Measurements from ENCODE around the gene TRIM62.

TRIM62 gene

GRCh38 chr1:33180226-33180910, 1.5 kb downstream of the TRIM62 start:
- no peak for TF ChIP-seq TAF1 (IDR thresholded peaks at IDR 0.05; ENCODE audit: borderline replicate concordance, insufficient read depth, low read length)
- TF ChIP-seq, protein P1, sequence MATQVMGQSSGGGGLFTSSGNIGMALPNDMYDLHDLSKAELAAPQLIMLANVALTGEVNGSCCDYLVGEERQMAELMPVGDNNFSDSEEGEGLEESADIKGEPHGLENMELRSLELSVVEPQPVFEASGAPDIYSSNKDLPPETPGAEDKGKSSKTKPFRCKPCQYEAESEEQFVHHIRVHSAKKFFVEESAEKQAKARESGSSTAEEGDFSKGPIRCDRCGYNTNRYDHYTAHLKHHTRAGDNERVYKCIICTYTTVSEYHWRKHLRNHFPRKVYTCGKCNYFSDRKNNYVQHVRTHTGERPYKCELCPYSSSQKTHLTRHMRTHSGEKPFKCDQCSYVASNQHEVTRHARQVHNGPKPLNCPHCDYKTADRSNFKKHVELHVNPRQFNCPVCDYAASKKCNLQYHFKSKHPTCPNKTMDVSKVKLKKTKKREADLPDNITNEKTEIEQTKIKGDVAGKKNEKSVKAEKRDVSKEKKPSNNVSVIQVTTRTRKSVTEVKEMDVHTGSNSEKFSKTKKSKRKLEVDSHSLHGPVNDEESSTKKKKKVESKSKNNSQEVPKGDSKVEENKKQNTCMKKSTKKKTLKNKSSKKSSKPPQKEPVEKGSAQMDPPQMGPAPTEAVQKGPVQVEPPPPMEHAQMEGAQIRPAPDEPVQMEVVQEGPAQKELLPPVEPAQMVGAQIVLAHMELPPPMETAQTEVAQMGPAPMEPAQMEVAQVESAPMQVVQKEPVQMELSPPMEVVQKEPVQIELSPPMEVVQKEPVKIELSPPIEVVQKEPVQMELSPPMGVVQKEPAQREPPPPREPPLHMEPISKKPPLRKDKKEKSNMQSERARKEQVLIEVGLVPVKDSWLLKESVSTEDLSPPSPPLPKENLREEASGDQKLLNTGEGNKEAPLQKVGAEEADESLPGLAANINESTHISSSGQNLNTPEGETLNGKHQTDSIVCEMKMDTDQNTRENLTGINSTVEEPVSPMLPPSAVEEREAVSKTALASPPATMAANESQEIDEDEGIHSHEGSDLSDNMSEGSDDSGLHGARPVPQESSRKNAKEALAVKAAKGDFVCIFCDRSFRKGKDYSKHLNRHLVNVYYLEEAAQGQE (IDR thresholded peaks at IDR 0.05; ENCODE audit: insufficient read depth in 1 of 2, low read depth in 2 of 2, low read length in 2 of 2), result no peak
- no peak for TF ChIP-seq SIN3A (IDR thresholded peaks at IDR 0.05; ENCODE audit: borderline replicate concordance, insufficient read depth, low read length)
- no peak for TF ChIP-seq POLR2AphosphoS5 (IDR thresholded peaks at IDR 0.05; ENCODE audit: low read depth, low read length)

DNA sequence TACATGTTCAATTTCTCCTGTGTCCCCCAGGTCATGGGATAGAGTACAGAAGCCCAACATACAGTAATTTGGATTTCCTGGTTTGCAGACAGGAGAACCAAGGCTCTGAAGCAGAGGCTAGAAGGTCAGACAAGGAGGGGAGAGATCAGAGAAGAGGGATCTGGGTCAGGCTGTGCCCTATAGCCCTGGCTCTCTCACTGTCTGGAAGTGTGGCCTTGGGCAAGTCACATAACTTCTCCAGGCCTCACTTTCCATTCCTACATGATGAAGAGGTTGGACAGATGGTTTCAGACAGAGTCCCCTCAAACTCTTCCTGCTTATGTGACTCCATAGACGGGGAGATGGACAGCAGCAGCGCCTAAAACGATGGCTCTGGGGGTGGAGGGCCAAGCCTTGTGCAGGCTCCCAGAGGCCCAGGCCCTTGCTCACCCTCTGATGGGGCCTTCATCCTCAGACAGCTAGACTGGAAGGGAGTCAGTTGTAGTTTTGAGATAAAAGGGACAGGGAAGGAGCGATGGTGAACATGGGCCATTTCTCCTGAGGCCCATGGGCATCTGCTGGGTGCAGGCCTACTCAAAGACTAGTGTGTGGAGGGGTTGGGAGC, 2.9 kb downstream of the TRIM62 start:
- no peak for TF ChIP-seq TAF1 (IDR thresholded peaks at IDR 0.05; ENCODE audit: borderline replicate concordance, insufficient read depth, low read length)

DNA sequence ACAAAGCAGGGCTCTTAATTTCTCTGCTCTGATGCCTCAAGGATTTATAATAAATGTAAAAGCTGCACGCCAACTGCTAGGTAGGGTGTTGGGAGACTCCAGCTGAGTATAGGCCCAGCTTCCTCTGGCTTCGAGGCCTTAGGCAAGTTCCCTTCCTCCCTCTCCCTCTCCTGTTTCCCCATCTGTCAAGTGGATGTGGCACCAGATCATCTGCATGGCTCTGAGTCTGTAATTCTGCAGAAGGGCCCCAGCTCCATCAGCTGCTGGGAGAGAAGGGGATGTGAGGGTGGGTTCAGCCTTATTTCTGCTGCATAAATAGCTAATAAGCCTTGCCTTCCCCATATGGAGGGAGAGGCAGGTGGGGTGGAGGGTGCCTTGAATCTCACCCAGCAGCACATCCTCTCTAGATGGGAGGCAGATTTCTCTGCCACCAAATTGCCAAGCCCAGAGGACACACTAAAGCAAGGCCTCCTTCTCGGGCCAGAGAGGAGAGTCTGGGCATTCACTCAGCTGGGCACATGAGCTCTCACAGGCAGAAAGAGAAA, 3.8 kb downstream of the TRIM62 start:
- TF ChIP-seq FOXP2 (optimal IDR thresholded peaks at IDR 0.05; ENCODE audit: borderline replicate concordance, extremely low read depth, extremely low read length, insufficient read depth) (no peak), POLR2AphosphoS5 (IDR thresholded peaks at IDR 0.05; ENCODE audit: low read depth, low read length) (no peak), TAF1 (IDR thresholded peaks at IDR 0.05; ENCODE audit: borderline replicate concordance, insufficient read depth, low read length) (no peak), SIN3A (IDR thresholded peaks at IDR 0.05; ENCODE audit: borderline replicate concordance, insufficient read depth, low read length) (no peak)
- TF ChIP-seq, protein P1 (IDR thresholded peaks at IDR 0.05; ENCODE audit: insufficient read depth in 1 of 2, low read depth in 2 of 2, low read length in 2 of 2), result no peak

DNA sequence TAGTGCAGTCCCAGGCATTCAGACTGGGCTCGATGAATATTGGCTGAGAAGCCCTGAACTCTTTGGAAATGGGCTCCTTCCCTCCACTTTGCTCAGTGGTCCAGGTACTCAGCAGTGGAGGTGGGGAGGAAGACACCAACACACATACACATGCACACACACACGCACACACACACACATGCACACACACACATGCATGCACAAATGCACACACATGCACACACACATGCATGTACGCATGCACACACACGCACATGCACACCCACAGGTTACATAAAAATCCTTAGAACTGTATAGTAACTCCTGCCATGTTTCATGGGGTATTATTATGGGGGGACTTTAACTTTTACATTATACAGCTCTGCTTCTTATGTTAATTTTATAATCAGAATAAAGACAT, 5.0 kb downstream of the TRIM62 start:
- TF ChIP-seq POLR2AphosphoS5 (IDR thresholded peaks at IDR 0.05; ENCODE audit: low read depth, low read length) (no peak), TAF1 (IDR thresholded peaks at IDR 0.05; ENCODE audit: borderline replicate concordance, insufficient read depth, low read length) (no peak), FOXP2 (optimal IDR thresholded peaks at IDR 0.05; ENCODE audit: borderline replicate concordance, extremely low read depth, extremely low read length, insufficient read depth) (no peak), SIN3A (IDR thresholded peaks at IDR 0.05; ENCODE audit: borderline replicate concordance, insufficient read depth, low read length) (no peak)

DNA sequence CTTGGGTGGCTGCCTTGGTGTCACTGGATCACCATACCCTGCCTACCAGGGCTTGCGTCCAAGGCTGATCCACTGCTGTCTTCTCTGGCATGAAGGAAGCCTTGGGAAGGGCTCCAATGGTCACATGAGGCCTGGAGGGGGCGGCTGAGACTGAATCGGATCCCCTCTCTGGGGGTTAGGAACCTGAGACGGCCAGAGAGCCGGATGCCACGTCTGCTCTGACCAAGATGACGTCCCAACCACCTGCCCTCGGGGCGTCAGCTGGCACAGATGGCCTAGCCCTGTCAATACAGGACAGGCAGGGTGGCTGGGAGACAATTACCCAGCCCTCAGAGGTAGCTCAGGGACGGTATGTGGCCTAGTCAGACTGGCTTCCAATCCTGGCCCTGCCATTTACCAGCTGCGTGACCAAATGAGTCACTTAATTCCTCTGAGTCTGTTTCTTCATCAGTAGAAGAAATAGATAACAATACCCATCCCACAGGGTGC, 5.4 kb downstream of the TRIM62 start:
- no peak for TF ChIP-seq TAF1 (IDR thresholded peaks at IDR 0.05; ENCODE audit: borderline replicate concordance, insufficient read depth, low read length)
- TF ChIP-seq SIN3A (IDR thresholded peaks at IDR 0.05; ENCODE audit: borderline replicate concordance, insufficient read depth, low read length), result no peak
- TF ChIP-seq POLR2AphosphoS5 (IDR thresholded peaks at IDR 0.05; ENCODE audit: low read depth, low read length), result no peak
- TF ChIP-seq, protein P1 (IDR thresholded peaks at IDR 0.05; ENCODE audit: insufficient read depth in 1 of 2, low read depth in 2 of 2, low read length in 2 of 2), result no peak
- no peak for TF ChIP-seq FOXP2 (optimal IDR thresholded peaks at IDR 0.05; ENCODE audit: borderline replicate concordance, extremely low read depth, extremely low read length, insufficient read depth)

DNA sequence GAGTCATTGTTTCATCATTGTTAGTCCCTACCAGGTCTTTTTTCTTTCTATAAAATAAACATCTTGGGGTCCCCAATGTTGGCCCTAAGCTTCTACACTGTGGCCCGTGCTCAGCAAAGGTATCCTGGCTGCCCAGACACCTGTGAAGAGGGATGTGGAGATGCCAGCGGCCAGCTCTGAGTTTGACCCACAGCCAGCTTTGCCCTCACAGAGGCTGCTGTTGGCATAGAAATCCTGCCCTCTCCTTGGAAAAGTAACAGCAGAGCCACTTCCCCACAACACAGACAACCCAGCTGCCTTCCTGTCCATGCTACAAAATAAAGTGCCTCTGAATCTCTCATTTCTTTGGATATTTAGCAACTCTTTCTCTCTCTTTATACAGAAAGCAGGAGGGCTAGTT, 6.0 kb downstream of the TRIM62 start:
- TF ChIP-seq POLR2AphosphoS5 (IDR thresholded peaks at IDR 0.05; ENCODE audit: low read depth, low read length) (no peak), TAF1 (IDR thresholded peaks at IDR 0.05; ENCODE audit: borderline replicate concordance, insufficient read depth, low read length) (no peak), FOXP2 (optimal IDR thresholded peaks at IDR 0.05; ENCODE audit: borderline replicate concordance, extremely low read depth, extremely low read length, insufficient read depth) (no peak), SIN3A (IDR thresholded peaks at IDR 0.05; ENCODE audit: borderline replicate concordance, insufficient read depth, low read length) (no peak)
- TF ChIP-seq, protein P1 (IDR thresholded peaks at IDR 0.05; ENCODE audit: insufficient read depth in 1 of 2, low read depth in 2 of 2, low read length in 2 of 2), result no peak
